HG03575 (cell line): ENCODE data around the gene GSTT2.

Experiments
- ATAC-seq: cut with Tn5 transposase; IDR thresholded peaks from one replicate; pipeline ENCODE4 v1.9.1; 2021; ENCODE audit not compliant: unreplicated experiment, insufficient number of reproducible peaks, low FRiP score; ENCODE audit errors: extremely low read depth

Gene GSTT2

DNA sequence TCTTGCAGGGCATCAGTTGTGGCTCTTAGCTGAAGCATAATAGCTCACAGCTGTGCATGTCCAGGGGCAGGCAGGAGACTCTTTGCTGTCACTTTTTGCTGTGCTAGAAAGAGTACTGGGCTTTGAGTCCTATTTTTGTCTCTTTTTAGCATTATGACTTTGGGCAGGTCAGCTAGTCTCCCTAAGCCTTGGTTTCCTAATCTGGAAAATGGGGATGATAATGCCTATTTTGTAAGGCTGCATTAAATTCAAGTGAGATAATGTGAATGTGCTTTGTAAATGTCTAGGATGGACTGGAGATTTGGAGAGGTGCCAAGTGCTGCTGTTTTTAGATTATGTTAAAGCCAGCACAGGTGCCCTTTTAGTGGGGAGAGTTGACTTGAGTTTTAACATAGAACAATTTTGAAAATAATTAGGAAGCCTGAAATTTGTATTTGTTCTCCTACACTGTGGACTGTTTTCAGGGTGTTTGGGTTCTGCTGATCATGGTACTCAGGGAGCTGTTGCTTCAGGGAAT, 50.3 kb downstream of the GSTT2 start:
- no peak for ATAC-seq
